HG03097 (cell line): Measurements from ENCODE around the gene BRD4.
A peak's percentile ranks its signal among the peaks of the same experiment; 100 is the strongest.

ENCODE experiments used
- ATAC-seq: cut with Tn5 transposase; IDR thresholded peaks from one replicate; pipeline ENCODE4 v1.9.1; 2021; ENCODE audit not compliant: unreplicated experiment, low FRiP score

BRD4 gene

GRCh38 chr19:15292847-15293582 is 39.3 kb downstream of the BRD4 start:
- peak; percentile 33 for ATAC-seq

DNA sequence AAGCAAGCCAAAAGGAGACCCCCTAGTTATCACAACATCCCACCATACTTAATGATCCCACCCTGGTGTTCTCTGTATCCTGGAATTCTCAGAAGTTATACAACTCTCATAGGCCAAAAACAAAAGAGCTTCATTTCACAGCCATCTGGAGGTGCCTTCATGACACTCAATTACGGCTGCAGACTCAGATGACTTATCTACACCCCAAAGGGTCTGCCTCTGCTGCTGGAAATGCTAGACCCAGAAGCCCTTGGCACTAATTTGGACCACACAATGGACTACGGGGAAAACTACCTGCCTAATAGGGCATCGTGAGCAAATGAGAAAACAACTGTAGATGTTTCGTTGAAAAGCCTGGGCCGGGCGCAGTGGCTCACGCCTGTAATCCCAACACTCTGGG is 40.2 kb downstream of the BRD4 start:
- ATAC-seq, result no peak

DNA sequence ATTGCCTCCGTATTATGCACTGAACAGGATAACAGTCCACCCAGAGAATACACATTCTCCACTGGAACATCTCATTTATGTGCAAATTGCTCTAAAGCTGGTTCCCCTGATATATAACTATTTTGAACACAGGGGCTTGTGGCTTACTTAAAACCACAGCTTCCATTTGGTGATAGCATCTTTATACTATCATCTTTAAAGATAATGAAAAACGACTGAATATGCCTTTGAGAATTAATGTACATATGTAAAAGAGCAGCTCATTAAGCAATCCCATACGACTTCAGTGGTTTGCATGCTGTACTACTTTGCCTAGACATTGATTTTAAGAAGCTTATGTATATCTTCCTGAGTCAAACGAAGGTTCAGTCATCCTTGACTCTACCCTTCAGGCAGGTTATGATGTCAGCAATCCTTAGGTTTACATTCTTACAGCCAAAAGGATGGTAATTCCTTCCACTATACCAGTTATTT is 40.8 kb downstream of the BRD4 start:
- ATAC-seq, result no peak

DNA sequence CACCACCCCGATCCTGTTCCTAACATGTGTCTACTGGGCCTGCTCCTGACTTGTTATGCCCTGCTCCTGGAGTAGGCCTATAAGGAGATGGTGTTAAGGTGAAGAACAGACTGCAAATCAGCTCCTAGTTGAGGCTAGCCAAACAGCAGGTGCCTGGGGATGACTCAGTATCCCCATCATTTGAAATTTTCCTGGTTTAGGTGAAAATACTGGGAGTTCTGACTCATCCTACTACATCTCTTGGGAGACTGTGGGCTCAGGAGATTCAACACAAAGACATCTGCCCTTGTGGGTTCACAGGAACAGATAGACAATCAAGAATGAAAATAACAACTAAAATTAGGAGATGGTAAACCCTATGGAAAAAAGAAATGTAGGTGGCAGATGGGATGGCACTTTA is 41.2 kb downstream of the BRD4 start:
- ATAC-seq, result no peak

- no peak for ATAC-seq
Measured at GRCh38 chr19:15290166-15290565, 42.2 kb downstream of the BRD4 start.

DNA sequence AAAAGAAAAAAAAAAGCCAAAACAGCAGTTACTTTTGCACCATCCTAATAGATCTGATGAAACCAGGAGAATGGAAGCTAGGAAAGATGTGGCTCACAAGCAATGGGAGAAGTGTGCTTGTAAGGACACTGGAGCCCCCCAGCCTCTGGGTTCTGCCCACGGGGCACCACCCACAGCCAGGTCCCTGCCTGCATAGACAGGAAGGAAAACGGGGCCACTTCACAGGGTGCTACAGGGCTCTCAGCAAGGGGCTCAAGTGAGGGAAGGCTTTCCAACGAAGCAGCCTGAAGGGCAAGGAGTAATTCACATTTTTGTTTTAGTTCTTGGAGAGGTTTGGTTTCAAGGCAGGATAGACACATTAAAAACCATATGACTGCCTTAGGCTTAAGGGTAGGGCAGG is 42.7 kb downstream of the BRD4 start:
- no peak for ATAC-seq

DNA sequence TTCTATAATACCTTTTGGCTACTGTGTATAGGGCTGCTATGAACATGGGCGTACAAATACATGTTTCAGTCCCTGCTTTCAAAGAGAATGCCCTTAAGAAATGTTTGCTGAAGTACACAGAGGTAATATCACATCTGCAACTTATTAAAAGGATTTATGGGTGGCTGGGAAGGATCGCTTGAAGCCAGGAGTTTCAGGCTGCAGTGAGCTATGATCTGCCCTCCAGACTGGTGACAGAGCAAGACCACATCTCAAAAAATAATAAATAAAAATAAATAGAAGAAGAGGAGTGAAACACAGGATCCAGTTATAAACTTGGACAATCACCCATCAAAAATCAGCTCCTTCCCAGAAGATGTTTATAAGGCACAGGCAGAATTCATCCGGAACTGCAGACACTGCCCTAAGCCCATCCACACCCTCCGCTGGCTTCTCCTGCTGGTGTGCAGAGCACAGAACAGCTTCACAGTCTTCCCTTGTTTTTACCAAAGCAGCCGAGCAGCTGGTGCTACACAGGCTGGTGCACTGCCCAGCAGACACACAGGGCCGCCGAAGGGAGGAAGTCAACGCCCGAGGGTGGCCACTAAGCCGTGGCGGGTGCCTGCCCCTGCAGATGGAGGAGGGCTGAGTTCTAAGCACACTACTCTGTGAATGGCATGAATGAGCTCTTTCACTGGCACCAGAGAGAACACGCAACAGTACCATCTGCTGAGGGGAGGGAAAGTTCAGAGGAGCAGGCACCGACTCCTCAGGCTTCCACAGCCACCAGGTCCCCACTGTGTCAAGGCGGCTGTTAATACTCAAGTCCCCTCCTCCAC is 44.0 kb downstream of the BRD4 start:
- ATAC-seq, result no peak

DNA sequence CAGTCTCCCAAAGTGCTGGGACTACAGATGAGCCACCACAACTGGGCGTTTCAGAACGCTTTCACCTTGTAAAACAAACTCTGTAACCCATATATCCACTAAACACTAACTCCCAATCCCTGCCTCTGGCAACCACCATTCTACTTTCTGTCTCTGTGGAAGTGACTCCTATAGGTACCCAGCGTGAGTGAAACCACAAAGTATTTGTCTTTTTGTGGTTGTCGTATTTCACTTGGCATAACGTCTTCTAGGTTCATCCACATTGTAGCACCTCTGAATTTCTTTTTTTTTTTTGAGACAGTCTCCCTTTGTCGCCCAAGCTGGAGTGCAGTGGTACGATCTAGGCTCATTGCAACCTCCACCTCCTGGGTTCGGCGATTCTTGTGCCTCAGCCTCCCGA is 44.8 kb downstream of the BRD4 start:
- ATAC-seq, result no peak

DNA sequence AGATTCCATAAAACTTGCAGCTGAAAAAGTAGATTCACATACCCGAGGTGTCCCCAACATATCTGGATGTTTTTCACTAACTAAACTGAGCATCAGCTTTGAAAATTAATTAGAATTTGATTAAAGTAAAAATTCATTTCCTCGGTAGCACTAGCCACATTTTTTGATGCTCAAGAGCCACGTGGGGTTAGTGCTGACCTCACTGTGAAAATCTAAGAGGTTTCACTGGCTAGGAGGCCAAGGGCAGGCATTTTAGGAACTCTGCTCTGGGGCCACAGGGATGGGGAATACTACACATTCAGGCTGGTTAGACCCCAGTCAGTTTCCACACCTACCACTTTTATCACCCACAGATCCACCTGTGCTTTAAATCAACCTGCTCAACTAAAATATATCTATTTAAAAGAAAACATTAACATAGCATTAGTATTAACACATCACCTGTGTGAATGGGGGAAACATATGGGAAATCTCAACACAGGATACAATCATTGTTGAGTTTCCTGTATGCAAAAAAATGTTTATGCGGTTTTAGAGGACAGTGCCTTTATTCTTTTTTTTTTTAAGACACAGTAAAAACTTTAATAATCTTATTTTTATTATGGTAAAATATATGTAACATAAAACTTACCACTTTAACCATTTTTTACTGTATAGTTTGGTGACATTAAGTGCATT is 45.5 kb downstream of the BRD4 start:
- no peak for ATAC-seq

DNA sequence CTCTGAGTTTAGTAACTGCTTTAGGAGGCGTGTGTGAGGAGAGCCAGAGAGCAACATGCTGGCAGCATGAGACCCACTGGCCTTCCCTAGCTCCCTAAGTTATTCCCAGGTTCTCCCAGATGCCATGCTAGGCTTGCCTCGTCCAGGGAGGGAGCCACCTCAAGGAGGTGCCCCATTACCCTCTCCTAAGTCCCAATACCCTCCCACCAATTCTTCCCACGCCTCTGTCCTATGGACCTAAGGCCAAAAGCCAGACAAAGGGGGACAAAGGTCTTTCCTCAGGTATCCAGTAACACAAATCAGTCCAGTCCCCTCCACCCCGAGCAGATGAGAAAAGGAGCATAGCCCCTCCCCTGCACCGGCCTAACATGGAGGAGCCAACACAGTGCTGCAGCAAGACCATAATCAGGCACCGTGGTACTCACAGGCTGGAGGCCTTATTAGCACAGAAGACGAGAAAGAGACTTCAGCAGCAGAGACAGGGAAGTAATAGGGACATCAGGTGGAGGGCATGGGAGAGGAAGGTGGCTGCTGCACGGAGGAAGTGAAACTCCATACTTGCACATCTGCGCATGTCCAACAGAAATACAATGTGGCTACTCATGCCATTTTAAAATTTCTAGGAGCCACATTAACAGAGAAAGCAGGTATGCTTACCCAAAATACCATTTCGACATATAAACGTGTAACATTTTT is 46.3 kb downstream of the BRD4 start:
- ATAC-seq, result peak; percentile 50

GRCh38 chr19:15284896-15285295 is 47.4 kb downstream of the BRD4 start:
- ATAC-seq, result no peak

DNA sequence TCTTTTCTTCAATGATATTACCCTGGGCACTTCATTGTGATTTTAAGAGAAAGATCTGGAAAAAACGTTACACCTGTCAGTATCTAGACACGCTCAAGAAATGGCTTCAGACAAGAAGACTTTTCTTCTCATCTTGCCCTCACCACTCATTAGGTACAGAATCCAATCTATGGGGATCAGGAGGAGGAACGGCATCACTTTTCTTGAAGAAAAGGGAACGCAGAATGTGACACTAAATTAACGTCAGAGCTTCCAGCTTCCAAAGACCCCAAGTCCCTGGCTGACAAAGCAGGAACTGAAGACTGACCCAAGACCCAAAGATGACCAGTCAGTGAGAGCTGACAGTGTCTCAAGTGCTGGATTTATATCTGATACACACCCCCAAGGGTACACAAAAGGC is 48.2 kb downstream of the BRD4 start:
- ATAC-seq, result no peak

- ATAC-seq, result no peak
Measured at GRCh38 chr19:15283141-15283883, 49.0 kb downstream of the BRD4 start.

DNA sequence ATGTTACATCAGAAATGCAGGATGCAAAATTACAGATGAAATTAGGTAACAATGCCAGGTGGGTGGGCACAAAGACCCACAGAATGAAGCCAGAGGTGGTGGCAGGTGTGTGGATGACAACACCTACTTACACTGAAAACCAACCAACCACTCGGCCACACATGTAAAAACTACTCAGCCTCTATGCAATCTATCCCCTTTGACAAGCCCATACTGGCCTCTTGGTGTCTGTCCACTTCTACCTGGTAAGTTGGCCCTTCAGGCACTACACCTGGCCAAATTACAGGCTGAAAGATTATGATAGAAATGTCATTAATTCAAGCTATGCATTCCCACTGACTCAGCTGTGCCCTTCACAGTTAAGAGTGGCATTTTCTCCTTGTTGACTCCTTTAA is 50.0 kb downstream of the BRD4 start:
- no peak for ATAC-seq

GRCh38 chr19:15280915-15281683 is 51.2 kb downstream of the BRD4 start:
- ATAC-seq, result no peak

- ATAC-seq, result no peak
Measured at GRCh38 chr19:15280048-15280725, 52.2 kb downstream of the BRD4 start.

- no peak for ATAC-seq
Measured at GRCh38 chr19:15279326-15279904, 52.9 kb downstream of the BRD4 start.

DNA sequence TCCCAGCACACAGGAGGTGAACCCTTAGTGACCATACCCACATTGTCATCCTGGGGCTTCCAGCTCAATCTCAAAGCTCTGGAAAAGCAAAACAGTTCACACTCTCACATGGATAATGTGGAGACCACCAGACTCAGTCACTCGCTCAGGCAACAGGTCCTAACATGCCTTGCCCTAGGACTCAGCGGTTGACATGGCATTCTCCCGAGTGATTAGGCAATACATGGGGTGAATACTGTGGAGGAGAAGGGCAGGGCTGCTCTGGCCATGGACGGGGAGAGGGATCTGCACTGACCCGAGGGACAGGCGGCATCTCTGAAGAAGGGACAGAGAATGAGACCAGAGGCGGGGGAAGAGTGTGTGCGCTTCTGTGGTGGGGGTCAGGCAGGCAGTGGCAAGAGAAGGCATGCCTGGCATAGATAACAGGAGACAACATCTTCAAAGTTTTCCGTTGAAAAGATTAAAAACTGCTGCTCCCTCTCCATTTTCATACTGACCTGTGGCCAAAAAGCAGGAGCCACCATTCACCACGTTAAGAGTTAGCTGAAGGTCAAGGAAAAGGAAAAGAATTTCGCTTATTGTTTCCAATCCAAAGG is 55.6 kb downstream of the BRD4 start:
- ATAC-seq, result no peak
